ENCODE results near the gene MYRIP.

GRCh38 chr3:40043444-40043755 is 234.0 kb downstream of the MYRIP start:
- TF ChIP-seq CTCF (IDR thresholded peaks at IDR 0.05): no peak
- no peak for TF ChIP-seq POLR2A (IDR thresholded peaks at IDR 0.05)
